Measurements from ENCODE around the gene CNPPD1. TPM values are rescaled to one million over a fixed set of nuclear protein-coding genes. Genes with fewer than 3 reads are reported as not detected.
"Not testable (repeated sequence)": the region's sequence is repeated elsewhere in the genome, so short reads cannot be mapped to it uniquely, and the experiment has no call there.

Gene CNPPD1
- total and polyA plus RNA-seq, 2 of the 8 experiments (the other 6 are each of a cell fraction or from before 2014, with no cell fraction given), result 32.9 to 35.9 TPM

DNA sequence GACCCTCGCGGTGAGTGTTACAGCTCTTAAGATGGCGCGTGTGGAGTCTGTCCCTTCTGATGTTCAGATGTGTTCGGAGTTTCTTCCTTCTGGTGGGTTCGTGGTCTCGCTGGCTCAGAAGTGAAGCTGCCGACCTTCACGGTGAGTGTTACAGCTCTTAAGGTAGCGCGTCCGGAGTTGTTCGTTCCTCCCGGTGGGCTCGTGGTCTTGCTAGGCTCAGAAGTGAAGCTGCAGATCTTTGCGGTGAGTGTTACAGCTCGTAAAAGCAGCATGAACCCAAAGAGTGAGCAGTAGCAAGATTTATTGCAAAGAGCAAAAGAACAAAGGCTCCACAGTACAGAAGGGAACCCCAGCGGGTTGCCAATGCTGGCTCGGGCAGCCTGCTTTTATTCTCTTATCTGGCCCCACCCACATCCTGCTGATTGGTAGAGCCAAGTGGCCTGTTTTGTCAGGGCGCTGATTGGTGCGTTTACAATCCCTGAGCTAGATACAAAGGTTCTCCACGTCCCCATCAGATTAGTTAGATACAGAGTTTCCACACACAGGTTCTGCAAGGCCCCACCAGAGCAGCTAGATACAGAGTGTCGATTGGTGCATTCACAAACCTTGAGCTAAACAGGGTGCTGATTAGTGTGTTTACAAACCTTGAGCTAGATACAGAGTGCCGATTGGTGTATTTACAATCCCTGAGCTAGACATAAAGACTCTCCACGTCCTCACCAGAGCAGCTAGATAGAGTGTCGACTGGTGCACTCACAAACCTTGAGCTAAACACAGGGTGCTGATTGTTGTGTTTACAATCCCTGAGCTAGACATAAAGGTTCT, 24.0 kb upstream of the CNPPD1 start:
- not testable (repeated sequence) for H4K5ac ChIP-seq (ENCODE audit: insufficient read length, low read depth, low read length); H2BK5ac ChIP-seq (ENCODE audit: low read depth, low read length); H3K18ac ChIP-seq (ENCODE audit: extremely low read depth, low read length); DNase-seq (ENCODE audit: low read depth in 1 of 2, low spot score in 2 of 2); H3K79me2 ChIP-seq (ENCODE audit: control insufficient read depth in 1 of 2, insufficient read depth in 2 of 2, low read length in 2 of 2); H2BK15ac ChIP-seq (ENCODE audit: low read length); H3K4ac ChIP-seq (replicated peaks; ENCODE audit: insufficient read length, low read depth, low read length); H3K56ac ChIP-seq (replicated peaks; ENCODE audit: insufficient read length, low read depth, low read length); H2BK12ac ChIP-seq (ENCODE audit: low read depth, low read length); H3K9me3 ChIP-seq (ENCODE audit: insufficient read depth in 2 of 2, low read depth in 1 of 2, low read length in 1 of 2); H4K91ac ChIP-seq (replicated peaks; ENCODE audit: insufficient read length, low read length); H3K79me1 ChIP-seq (ENCODE audit: low read depth, low read length); H3K27me3 ChIP-seq (replicated peaks in 1 of 4; ENCODE audit: control insufficient read depth in 3 of 4, extremely low read depth in 1 of 4, insufficient read depth in 3 of 4, low read length in 3 of 4); H2BK20ac ChIP-seq (ENCODE audit: low read length); H2AK5ac ChIP-seq (ENCODE audit: low read depth, low read length); H3K4me2 ChIP-seq (ENCODE audit: insufficient read depth in 1 of 2, low read depth in 2 of 2, low read length in 2 of 2); FAIRE-seq; H2BK120ac ChIP-seq (replicated peaks; ENCODE audit: low read depth, low read length); H3K14ac ChIP-seq (ENCODE audit: insufficient read length); H3K23ac ChIP-seq (ENCODE audit: insufficient read length); H3K4me3 ChIP-seq (ENCODE audit: extremely low read depth in 1 of 4, insufficient read depth in 2 of 4, low read depth in 3 of 4, low read length in 4 of 4); H3K36me3 ChIP-seq (ENCODE audit: control insufficient read depth in 2 of 4, insufficient read depth in 4 of 4, low read length in 3 of 4); H2AFZ ChIP-seq (ENCODE audit: low read length); H3K27ac ChIP-seq (ENCODE audit: low read depth, low read length); H3K9ac ChIP-seq (replicated peaks in 1 of 4; ENCODE audit: extremely low read depth in 1 of 4, low read depth in 3 of 4, low read length in 3 of 4); H3K4me1 ChIP-seq (replicated peaks in 1 of 4; ENCODE audit: control insufficient read depth in 3 of 4, insufficient read depth in 4 of 4, low read length in 3 of 4); H3K23me2 ChIP-seq (ENCODE audit: low read depth, low read length); H4K8ac ChIP-seq (ENCODE audit: extremely low read depth, insufficient read depth, low read length); H4K20me1 ChIP-seq (replicated peaks in 1 of 2; ENCODE audit: control insufficient read depth in 1 of 2, insufficient read depth in 2 of 2, low read length in 2 of 2)
- CTCF ChIA-PET (ENCODE audit: partially characterized antibody), result interaction anchor here (0.7 to 3.5 kb wide), 6 partner anchors 9 to 95 kb away, joined by 3 to 9 read pairs (median 4); no protein-coding TSS in a partner anchor
- POLR2A ChIA-PET (ENCODE audit: partially characterized antibody), result interaction anchor here (1.1 to 2.3 kb wide), 4 partner anchors 10 to 49 kb away, joined by 3 to 6 read pairs (median 3); partner anchors contain the start of gene ABCB6
- TF ChIP-seq POLR2A (IDR thresholded peaks at IDR 0.05; ENCODE audit: control extremely low read depth in 1 of 2, low read depth in 2 of 2, low read length in 2 of 2), result peak in 1 of 2 experiments; percentile 58; a peak in 1 of 3 replicates
- 92% methylated on average over 24 of the region's 26 CpGs; no CpG with 5 or more reads in 1 of the 2 experiments for WGBS, 2 experiments (ENCODE audit: extremely low coverage in 1 of 2, insufficient coverage in 1 of 2, insufficient read length in 1 of 2, insufficient replicate concordance in 2 of 2, low coverage in 1 of 2, low lambda C conversion rate in 2 of 2, missing lambda C conversion rate in 1 of 2)

All from H1 (cell line).